IMR-90 (cell line): ENCODE measurements around the gene PRADC1. TPM values are rescaled to one million over a fixed set of nuclear protein-coding genes. Genes with fewer than 3 reads are reported as not detected.

Experiments
- ATAC-seq: fragments of 200-7000 bp; cut with Tn5 transposase; 2 replicates; pipeline ENCODE4 v1.9.1; 2020; ENCODE audit warnings: low read depth, mild to moderate bottlenecking, moderate library complexity
- BruUV-seq: library from RNA; stranded (reverse); fragments of 400-500 nt; replicated peaks from 2 replicates; lab custom pipeline; 2021; lab: Mats Ljungman, UMichigan
- CTCF ChIA-PET: fragments of 300-600 bp; formaldehyde crosslinking; extraction: SDS; loops from one replicate; lab custom pipeline; 2021; ENCODE audit warnings: antibody characterized with exemption; lab: Yijun Ruan, JAX
- POLR2A ChIA-PET: fragments of 300-600 bp; sonication (Branson Sonifier 250); formaldehyde crosslinking; loops from one replicate; lab custom pipeline; 2022; ENCODE audit warnings: antibody characterized with exemption; ENCODE audit not compliant: unreplicated experiment; lab: Charles Lee
- DNase-seq: peaks from one replicate; pipeline ENCODE4 v3.0.0; 2013
- H2AFZ ChIP-seq: replicated peaks from 2 replicates; pipeline ENCODE3; 2013; ENCODE audit warnings: low read length, mild to moderate bottlenecking; ENCODE audit not compliant: poor library complexity
- H2AK5ac ChIP-seq: 2 replicates; pipeline ENCODE4 v1.6.1; 2013; ENCODE audit warnings: low read depth, low read length, inconsistent platforms
- H2AK9ac ChIP-seq: replicated peaks from 2 replicates; pipeline ENCODE3; 2013; ENCODE audit warnings: mild to moderate bottlenecking, low read depth, low read length, moderate library complexity; ENCODE audit not compliant: poor library complexity
- H2BK120ac ChIP-seq: 2 replicates; pipeline ENCODE4 v1.6.1; 2013; ENCODE audit warnings: low read depth, low read length, inconsistent platforms
- H2BK15ac ChIP-seq: 3 replicates; pipeline ENCODE4 v1.6.1; 2013; ENCODE audit warnings: low read depth, low read length, inconsistent platforms
- H2BK20ac ChIP-seq: 2 replicates; pipeline ENCODE4 v1.6.1; 2013; ENCODE audit warnings: low read depth, mild to moderate bottlenecking, inconsistent platforms, low read length, moderate library complexity
- H2BK5ac ChIP-seq: 2 replicates; pipeline ENCODE4 v1.6.1; 2013; ENCODE audit warnings: mild to moderate bottlenecking, low read depth, low read length, inconsistent platforms; ENCODE audit not compliant: poor library complexity, severe bottlenecking
- H3K14ac ChIP-seq: replicated peaks from 2 replicates; pipeline ENCODE4 v1.6.1; 2013; ENCODE audit warnings: low read depth, low read length, inconsistent platforms
- H3K18ac ChIP-seq: 2 replicates; pipeline ENCODE4 v1.6.1; 2013; ENCODE audit warnings: low read depth, low read length, control low read depth
- H3K23ac ChIP-seq: 2 replicates; pipeline ENCODE4 v1.6.1; 2013; ENCODE audit warnings: low read depth, low read length, inconsistent platforms
- H3K27ac ChIP-seq: 2 replicates; pipeline ENCODE4 v1.5.1; 2013; ENCODE audit warnings: mild to moderate bottlenecking, control low read depth, low read length; ENCODE audit not compliant: insufficient read depth
- H3K27me3 ChIP-seq: 2 replicates; pipeline ENCODE4 v1.6.1; 2013; ENCODE audit warnings: low read length; ENCODE audit not compliant: control insufficient read depth, insufficient read depth
- H3K36me3 ChIP-seq: 2 replicates; pipeline ENCODE4 v1.6.1; 2013; ENCODE audit warnings: low read length, mixed read lengths; ENCODE audit not compliant: control insufficient read depth, insufficient read depth
- H3K4ac ChIP-seq: 2 replicates; pipeline ENCODE4 v1.6.1; 2013; ENCODE audit warnings: low read depth, low read length, inconsistent platforms
- H3K4me1 ChIP-seq: 2 replicates; pipeline ENCODE4 v1.6.1; 2013; ENCODE audit warnings: low read length, mixed read lengths; ENCODE audit not compliant: control insufficient read depth, insufficient read depth
- H3K4me2 ChIP-seq: 2 replicates; pipeline ENCODE4 v1.6.1; 2013; ENCODE audit warnings: low read depth, mild to moderate bottlenecking, control low read depth, low read length, moderate library complexity
- H3K4me3 ChIP-seq: 2 replicates; pipeline ENCODE4 v1.5.1; 2013; ENCODE audit warnings: low read depth, mild to moderate bottlenecking, control low read depth, low read length, moderate library complexity; ENCODE audit not compliant: insufficient read depth
- H3K56ac ChIP-seq: 2 replicates; pipeline ENCODE4 v1.6.1; 2013; ENCODE audit warnings: low read length, inconsistent platforms; ENCODE audit not compliant: insufficient read depth; ENCODE audit errors: extremely low read depth
- H3K79me1 ChIP-seq, 2 experiments: 2 replicates each; pipeline ENCODE4 v1.6.1; 2013; ENCODE audit warnings: low read length in 2 of 2, inconsistent platforms in 1 of 2, low read depth in 1 of 2
- H3K9ac ChIP-seq: 2 replicates; pipeline ENCODE4 v1.6.1; 2013; ENCODE audit warnings: low read depth, low read length, control low read depth
- H3K9me1 ChIP-seq: 2 replicates; pipeline ENCODE4 v1.6.1; 2013; ENCODE audit warnings: low read length, inconsistent platforms; ENCODE audit not compliant: insufficient read depth
- H3K9me3 ChIP-seq: 2 replicates; pipeline ENCODE4 v1.6.1; 2013; ENCODE audit warnings: low read length; ENCODE audit not compliant: control insufficient read depth, insufficient read depth
- H4K20me1 ChIP-seq: 2 replicates; pipeline ENCODE4 v1.6.1; 2013; ENCODE audit warnings: low read length, inconsistent platforms; ENCODE audit not compliant: insufficient read depth
- H4K5ac ChIP-seq: 2 replicates; pipeline ENCODE4 v1.6.1; 2013; ENCODE audit warnings: mild to moderate bottlenecking, low read depth, low read length, control low read depth
- H4K8ac ChIP-seq, 2 experiments: 2 replicates each; pipeline ENCODE4 v1.6.1; 2013; ENCODE audit warnings: low read depth in 2 of 2, low read length in 2 of 2, control low read depth in 1 of 2, inconsistent platforms in 1 of 2
- H4K91ac ChIP-seq: 2 replicates; pipeline ENCODE4 v1.6.1; 2013; ENCODE audit warnings: low read depth, low read length, inconsistent platforms; ENCODE audit not compliant: insufficient read depth
- BHLHE40 ChIP-seq: fragments of 150-350 bp; IDR thresholded peaks from 2 replicates; pipeline ENCODE4 v1.6.1; 2016; ENCODE audit warnings: mild to moderate bottlenecking, low read depth, low read length
- CEBPB ChIP-seq: IDR thresholded peaks from 2 replicates; pipeline ENCODE4 v1.6.1; 2012; ENCODE audit warnings: low read depth, low read length, improper control_type of control experiment
- CHD1 ChIP-seq: IDR thresholded peaks from 2 replicates; pipeline ENCODE4 v1.6.1; 2012; ENCODE audit warnings: low read depth, low read length, improper control_type of control experiment
- CTCF ChIP-seq: conservative IDR thresholded peaks from 2 replicates; pipeline ENCODE4 v1.5.1; 2012; ENCODE audit warnings: mild to moderate bottlenecking, low read depth, low read length, improper control_type of control experiment
- ELK1 ChIP-seq: fragments of 150-350 bp; IDR thresholded peaks from 2 replicates; pipeline ENCODE4 v1.6.1; 2016; ENCODE audit warnings: low read depth, mild to moderate bottlenecking, low read length, moderate library complexity, borderline replicate concordance
- FOS ChIP-seq: fragments of 150-350 bp; IDR thresholded peaks from 2 replicates; pipeline ENCODE4 v1.6.1; 2016; ENCODE audit warnings: low read depth, low read length
- MAFK ChIP-seq: IDR thresholded peaks from 2 replicates; pipeline ENCODE4 v1.6.1; 2012; ENCODE audit warnings: low read depth, low read length, improper control_type of control experiment
- MAZ ChIP-seq: IDR thresholded peaks from 2 replicates; pipeline ENCODE4 v1.6.1; 2012; ENCODE audit warnings: low read depth, mild to moderate bottlenecking, low read length, improper control_type of control experiment, moderate library complexity, borderline replicate concordance
- MXI1 ChIP-seq: IDR thresholded peaks from 2 replicates; pipeline ENCODE4 v1.6.1; 2012; ENCODE audit warnings: low read depth, mild to moderate bottlenecking, low read length, moderate library complexity, borderline replicate concordance
- NFE2L2 ChIP-seq: fragments of 150-350 bp; IDR thresholded peaks from 2 replicates; pipeline ENCODE4 v1.6.1; 2016; ENCODE audit warnings: low read depth, mild to moderate bottlenecking, low read length
- POLR2A ChIP-seq: IDR thresholded peaks from 2 replicates; pipeline ENCODE4 v1.6.1; 2012; ENCODE audit warnings: mild to moderate bottlenecking, low read depth, low read length
- RAD21 ChIP-seq: IDR thresholded peaks from 2 replicates; pipeline ENCODE4 v1.6.1; 2012; ENCODE audit warnings: low read length, improper control_type of control experiment
- RCOR1 ChIP-seq: IDR thresholded peaks from 2 replicates; pipeline ENCODE4 v1.6.1; 2012; ENCODE audit warnings: mild to moderate bottlenecking, low read length, improper control_type of control experiment; ENCODE audit not compliant: insufficient replicate concordance
- RFX5 ChIP-seq: IDR thresholded peaks from 2 replicates; pipeline ENCODE4 v1.8.0; 2012; ENCODE audit warnings: low read depth, mild to moderate bottlenecking, low read length, moderate library complexity
- SMC3 ChIP-seq: fragments of 150-350 bp; IDR thresholded peaks from 2 replicates; pipeline ENCODE4 v1.6.1; 2016; ENCODE audit warnings: low read depth, mild to moderate bottlenecking, antibody characterized with exemption, low read length, moderate library complexity
- USF2 ChIP-seq: fragments of 150-350 bp; IDR thresholded peaks from 2 replicates; pipeline ENCODE4 v1.6.1; 2017; ENCODE audit warnings: mild to moderate bottlenecking, antibody characterized with exemption, low read length, low read depth
- WGBS, 2 experiments: methylation state at CpG; one replicate each; pipeline versions ENCODE4 v1.1.5 to v1.1.7; 2013; ENCODE audit warnings: missing lambda C conversion rate in 2 of 2; ENCODE audit not compliant: insufficient read length in 1 of 2; ENCODE audit errors: extremely low coverage in 2 of 2; 5-methylcytosine and 5-hydroxymethylcytosine counted together
- dilution Hi-C: fragments of 300-500 bp; cut with HindIII; formaldehyde crosslinking; loops from one replicate; pipeline ENCODE4 v1.14.3; 2018; ENCODE audit warnings: low sequenced_read_pairs; ENCODE audit not compliant: unreplicated experiment
- in situ Hi-C: fragments of 300-500 bp; cut with MboI; formaldehyde crosslinking; loops from 3 replicates; pipeline ENCODE4 v1.14.3; 2019; ENCODE audit warnings: low sequenced_read_pairs, inconsistent platforms, mixed read lengths
- intact Hi-C: fragments of 100-400 bp; cut with micrococcal nuclease; formaldehyde crosslinking; loops from 2 replicates; pipeline ENCODE4 v1.10.0; 2022
- polyA plus RNA-seq, 3 experiments: library from polyadenylated mRNA; depleted of rRNA; stranded (reverse); fragments of >200 nt; gene quantifications; 2 replicates each; pipeline ENCODE4 v1.2.3, GENCODE V29; 2012; ENCODE audit warnings: low replicate concordance in 1 of 3
- total RNA-seq: library from RNA; depleted of rRNA; stranded (reverse); fragments of >200 nt; gene quantifications from 2 replicates; pipeline ENCODE4 v1.2.3, GENCODE V29; 2012

PRADC1 gene
- total and polyA plus RNA-seq, 2 of the 4 experiments (the other 2 are of a cell fraction) = 13.1 to 18.4 TPM

GRCh38 chr2:73256618-73256922, 23.5 kb upstream of the PRADC1 start:
- intact Hi-C loops = no loop called here
- Histone ChIP-seq H2BK15ac (no peak overlapping the region), H2AK5ac (no peak overlapping the region), H3K27ac (no peak overlapping the region), H3K9me1 (peaks cover 7% of the 10 kb centered on the region; the same call in 1 of the 2 replicates), H3K27me3 (no peaks in the 10 kb centered on the region), H3K14ac (no peak overlapping the region), H3K4ac (no peak overlapping the region), H2BK20ac (no peak overlapping the region), H2BK120ac (no peak overlapping the region), H3K56ac (no peak overlapping the region), H4K91ac (no peak overlapping the region), H3K9me3 (no peaks in the 10 kb centered on the region), H4K20me1 (peaks cover 8% of the 10 kb centered on the region), H3K36me3 (peaks cover 33% of the 10 kb centered on the region), H4K8ac (no peak overlapping the region), H3K9ac (no peak overlapping the region), H3K4me2 (no peak overlapping the region), H2BK5ac (no peak overlapping the region), H3K23ac (no peak overlapping the region), H3K79me1 (no peaks in the 10 kb centered on the region; a peak in 1 of 4 replicates), H3K4me1 (no peaks in the 10 kb centered on the region), H2AFZ (no peak overlapping the region), H3K18ac (no peak overlapping the region), H2AK9ac (no peak overlapping the region), H4K5ac (no peak overlapping the region), H3K4me3 (no peak overlapping the region)
- DNase-seq = no peak
- no CpG with 5 or more reads among the region's 1 CpG for WGBS, 2 experiments
- CTCF ChIA-PET = no interaction called here
- TF ChIP-seq RFX5 (no peak), MXI1 (no peak), ELK1 (no peak), RCOR1 (no peak), CHD1 (no peak), BHLHE40 (no peak), POLR2A (no peak), MAZ (no peak), FOS (no peak), RAD21 (no peak), USF2 (no peak), CTCF (no peak), NFE2L2 (no peak), MAFK (no peak), SMC3 (no peak), CEBPB (no peak)
- dilution Hi-C loops = no loop called here
- no TSS peak for BruUV-seq
- no peak for ATAC-seq
- POLR2A ChIA-PET = no interaction called here
- in situ Hi-C loops = no loop called here
